SK-MEL-5 (cell line): ENCODE measurements around the gene CHORDC1. TPM values are rescaled to one million over a fixed set of nuclear protein-coding genes. Genes with fewer than 3 reads are reported as not detected.
"Not testable (repeated sequence)": the region's sequence is repeated elsewhere in the genome, so short reads cannot be mapped to it uniquely, and the experiment has no call there.

Experiments
- DNase-seq: peaks from one replicate; pipeline ENCODE4 v3.0.0-alpha.2; 2016; ENCODE audit warnings: low read depth, low spot score
- in situ Hi-C: cut with HindIII; loops from 2 replicates; pipeline ENCODE4 v1.10.0; 2016; ENCODE audit warnings: low sequenced_read_pairs, high pct_unique_total_duplicates, low pct_unique_long_range_greater_than_20kb
- total RNA-seq: library from RNA; depleted of rRNA; stranded (reverse); fragments of >200 nt; shearing (Covaris generic); gene quantifications from 2 replicates; pipeline ENCODE4 v1.2.3, GENCODE V29; 2014; rRNA removed

CHORDC1 gene
- total RNA-seq, 1 experiment from 2014 or later, result 31.0 TPM

- in situ Hi-C loops, result no loop called here
- DNase-seq, result no peak
Observed at GRCh38 chr11:90171359-90171758, 51.5 kb downstream of the CHORDC1 start.

GRCh38 chr11:90168571-90168970 lies 54.3 kb downstream of the CHORDC1 start:
- no peak for DNase-seq
- in situ Hi-C loops, result no loop called here

- in situ Hi-C loops, DNase-seq: not testable (repeated sequence)
Observed at GRCh38 chr11:90167704-90168103, 55.1 kb downstream of the CHORDC1 start.

GRCh38 chr11:90166982-90167573 lies 55.8 kb downstream of the CHORDC1 start:
- in situ Hi-C loops, DNase-seq: not testable (repeated sequence)

Other genes starting within 250 kb of the CHORDC1 start
- gene TRIM49C, start 191.9 kb downstream of the CHORDC1 start, total RNA-seq, result not detected in 2 replicates
- not detected in 2 replicates for gene UBTFL1, start 137.1 kb downstream of the CHORDC1 start, total RNA-seq
- 1.8 and 2.5 TPM in 2 replicates for gene NAALAD2, start 88.4 kb downstream of the CHORDC1 start, total RNA-seq